ENCODE measurements around the gene SLC27A1.

GRCh38 chr19:17421942-17422341 lies 48.4 kb upstream of the SLC27A1 start:
- TF ChIP-seq HOXD13 (CRISPR knock-in tag; IDR thresholded peaks at IDR 0.05; ENCODE audit: borderline replicate concordance) (no peak), ZNF223 (tag by site-specific recombination; IDR thresholded peaks at IDR 0.05) (no peak), CTCF (tag by site-specific recombination; IDR thresholded peaks at IDR 0.05) (no peak), SALL2 (tag by site-specific recombination; IDR thresholded peaks at IDR 0.05; ENCODE audit: borderline replicate concordance) (no peak), ZNF658 (tag by site-specific recombination; IDR thresholded peaks at IDR 0.05) (no peak), ATF2 (tag by site-specific recombination; IDR thresholded peaks at IDR 0.05; ENCODE audit: low read depth) (no peak), OVOL3 (tag by site-specific recombination; IDR thresholded peaks at IDR 0.05) (no peak), GLI4 (tag by site-specific recombination; IDR thresholded peaks at IDR 0.05) (no peak)
